Vagina (tissue), 2 donors: ENCODE measurements around the gene ETAA1.

Source experiments
- POLR2A ChIP-seq, 2 donors: fragments of 450-650 bp; IDR thresholded peaks; one replicate each; pipeline ENCODE4 v1.6.1; 2017; ENCODE audit warnings: antibody characterized with exemption in 2 of 2, mild to moderate bottlenecking in 2 of 2, moderate library complexity in 2 of 2
- POLR2AphosphoS5 ChIP-seq, 2 donors: sonication (generic); formaldehyde crosslinking; IDR thresholded peaks; one replicate each; pipeline ENCODE4 v1.9.0; 2017; ENCODE audit warnings: antibody characterized with exemption in 2 of 2, mild to moderate bottlenecking in 2 of 2, low read depth in 1 of 2; ENCODE audit not compliant: insufficient read depth in 1 of 2
- TF ChIP-seq, protein P1 (sequence below), 3 experiments: fragments of 450-650 bp in 2 of 3; fragments of 200-600 bp in 1 of 3; sonication (generic) in 1 of 3; IDR thresholded peaks; one replicate each; pipeline ENCODE4 v1.5.1; 2017 to 2019; ENCODE audit warnings: antibody characterized with exemption in 3 of 3, mild to moderate bottlenecking in 2 of 3, moderate library complexity in 2 of 3

- TF ChIP-seq, protein P1, sequence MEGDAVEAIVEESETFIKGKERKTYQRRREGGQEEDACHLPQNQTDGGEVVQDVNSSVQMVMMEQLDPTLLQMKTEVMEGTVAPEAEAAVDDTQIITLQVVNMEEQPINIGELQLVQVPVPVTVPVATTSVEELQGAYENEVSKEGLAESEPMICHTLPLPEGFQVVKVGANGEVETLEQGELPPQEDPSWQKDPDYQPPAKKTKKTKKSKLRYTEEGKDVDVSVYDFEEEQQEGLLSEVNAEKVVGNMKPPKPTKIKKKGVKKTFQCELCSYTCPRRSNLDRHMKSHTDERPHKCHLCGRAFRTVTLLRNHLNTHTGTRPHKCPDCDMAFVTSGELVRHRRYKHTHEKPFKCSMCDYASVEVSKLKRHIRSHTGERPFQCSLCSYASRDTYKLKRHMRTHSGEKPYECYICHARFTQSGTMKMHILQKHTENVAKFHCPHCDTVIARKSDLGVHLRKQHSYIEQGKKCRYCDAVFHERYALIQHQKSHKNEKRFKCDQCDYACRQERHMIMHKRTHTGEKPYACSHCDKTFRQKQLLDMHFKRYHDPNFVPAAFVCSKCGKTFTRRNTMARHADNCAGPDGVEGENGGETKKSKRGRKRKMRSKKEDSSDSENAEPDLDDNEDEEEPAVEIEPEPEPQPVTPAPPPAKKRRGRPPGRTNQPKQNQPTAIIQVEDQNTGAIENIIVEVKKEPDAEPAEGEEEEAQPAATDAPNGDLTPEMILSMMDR (IDR thresholded peaks at IDR 0.05), result no peak
- TF ChIP-seq POLR2A (IDR thresholded peaks at IDR 0.05), result no peak
- no peak for TF ChIP-seq POLR2AphosphoS5 (IDR thresholded peaks at IDR 0.05; ENCODE audit: insufficient read depth in 1 of 2, low read depth in 1 of 2)
Measured at GRCh38 chr2:67414867-67415266, 17.7 kb downstream of the ETAA1 start.
